MCF 10A (cell line): ENCODE data around the gene KCNK7. TPM values are rescaled to one million over a fixed set of nuclear protein-coding genes. Genes with fewer than 3 reads are reported as not detected.

Experiments
- BruUV-seq: library from RNA; stranded (reverse); fragments of 400-500 nt; replicated peaks from 2 replicates; lab custom pipeline; 2021; lab: Mats Ljungman, UMichigan
- CTCF ChIA-PET: fragments of 300-600 bp; sonication (Branson Sonifier 250); formaldehyde crosslinking; extraction: SDS; loops from one replicate; lab custom pipeline; 2021; ENCODE audit warnings: antibody characterized with exemption, inconsistent platforms; lab: Yijun Ruan, JAX
- POLR2A ChIA-PET: fragments of 300-600, 350-650 bp; sonication (Branson Sonifier 250); formaldehyde crosslinking; extraction: SDS; loops from one replicate; lab custom pipeline; 2020; ENCODE audit warnings: antibody characterized with exemption, inconsistent platforms; lab: Yijun Ruan, JAX
- DNase-seq: peaks from one replicate; pipeline ENCODE4 v3.0.0-alpha.2; 2018; ENCODE audit not compliant: unreplicated experiment
- H3K27ac Mint-ChIP-seq: one replicate; pipeline ENCODE4 v1.8.0; 2022; ENCODE audit warnings: mild to moderate bottlenecking, low read depth, mixed read lengths; ENCODE audit not compliant: unreplicated experiment
- H3K27me3 Mint-ChIP-seq: one replicate; pipeline ENCODE4 v1.8.0; 2022; ENCODE audit warnings: mixed read lengths; ENCODE audit not compliant: insufficient read depth, unreplicated experiment
- H3K36me3 Mint-ChIP-seq: one replicate; pipeline ENCODE4 v1.8.0; 2022; ENCODE audit warnings: mild to moderate bottlenecking, moderate library complexity, mixed read lengths; ENCODE audit not compliant: insufficient read depth, unreplicated experiment
- H3K4me1 Mint-ChIP-seq: one replicate; pipeline ENCODE4 v1.8.0; 2022; ENCODE audit warnings: mixed read lengths; ENCODE audit not compliant: insufficient read depth, unreplicated experiment
- H3K4me3 Mint-ChIP-seq: one replicate; pipeline ENCODE4 v1.8.0; 2022; ENCODE audit warnings: mild to moderate bottlenecking, moderate library complexity, mixed read lengths; ENCODE audit not compliant: unreplicated experiment
- H3K9me3 Mint-ChIP-seq: one replicate; pipeline ENCODE4 v1.8.0; 2022; ENCODE audit warnings: mixed read lengths; ENCODE audit not compliant: unreplicated experiment
- CTCF ChIP-seq: fragments of 200-600 bp; IDR thresholded peaks from one replicate; pipeline ENCODE4 v1.8.0; 2022; ENCODE audit warnings: antibody characterized with exemption, mild to moderate bottlenecking; ENCODE audit not compliant: unreplicated experiment
- intact Hi-C: fragments of 100-400 bp; cut with micrococcal nuclease; formaldehyde crosslinking; loops from 2 replicates; pipeline ENCODE4 v1.14.1; 2022
- microRNA-seq: library from miRNA; unstranded; fragments of <30 nt; microRNA quantifications from one replicate; pipeline ENCODE4 v1.2.0, GENCODE V29; 2022
- total RNA-seq: library from RNA; stranded (reverse); gene quantifications from 2 replicates; pipeline ENCODE4 v1.2.3, GENCODE V29; 2022

Gene KCNK7
- total RNA-seq, 1 experiment from 2014 or later, result not detected

- intact Hi-C loops, result no loop called here
- no peak for DNase-seq
- TF ChIP-seq CTCF, result no peak
- H3K4me1 Mint-ChIP-seq, result peaks cover 10% of the 10 kb centered on the region
- BruUV-seq, result no TSS peak
- no peaks in the 10 kb centered on the region for H3K9me3 Mint-ChIP-seq
- no peaks in the 10 kb centered on the region for H3K36me3 Mint-ChIP-seq
- ChIA-PET POLR2A (interaction anchor here (0.6 to 1.6 kb wide), 3 partner anchors 24 to 46 kb away, joined by 3 to 6 read pairs (median 3); partner anchors contain the start of gene ZNRD2), CTCF (interaction anchor here (0.6 to 1.7 kb wide), 2 partner anchors 26 to 46 kb away, joined by 4 read pairs; no protein-coding TSS in a partner anchor)
- H3K4me3 Mint-ChIP-seq, result peak overlapping the region; percentile 42
- H3K27ac Mint-ChIP-seq, result no peak overlapping the region
- H3K27me3 Mint-ChIP-seq, result no peaks in the 10 kb centered on the region
Observed at GRCh38 chr11:65545853-65546216, 49.8 kb downstream of the KCNK7 start.

Small RNA genes lying within 50 kb of the gene (microRNA-seq; reads per million reads assigned to microRNA genes)
- 1.3 reads per million, percentile 3 among the genes with 10 or more reads in this experiment for gene MIR4690

Other genes starting within 250 kb of the KCNK7 start
- gene TIGD3, start 241.0 kb downstream of the KCNK7 start, total RNA-seq, result 0.14 TPM in 1 of 2 replicates, not detected in the other
- 3.9 and 4.9 TPM in 2 replicates for gene SLC25A45, start 213.2 kb downstream of the KCNK7 start, total RNA-seq
- gene FRMD8, start 209.2 kb downstream of the KCNK7 start, total RNA-seq, result 18.9 and 21.7 TPM in 2 replicates
- 1,026 and 1,292 TPM in 2 replicates for gene NEAT1, start 173.0 kb downstream of the KCNK7 start, total RNA-seq
- gene MALAT1, start 96.8 kb downstream of the KCNK7 start, total RNA-seq, result 10,851 and 12,068 TPM in 2 replicates
- 70.9 and 75.5 TPM in 2 replicates for gene SCYL1, start 70.7 kb downstream of the KCNK7 start, total RNA-seq
- 10.6 and 11.0 TPM in 2 replicates for gene LTBP3, start 37.4 kb downstream of the KCNK7 start, total RNA-seq
- 65.4 and 68.5 TPM in 2 replicates for gene ZNRD2, start 25.3 kb downstream of the KCNK7 start, total RNA-seq
- 16.7 and 21.6 TPM in 2 replicates for gene FAM89B, start 23.3 kb downstream of the KCNK7 start, total RNA-seq
- gene EHBP1L1, start 19.7 kb downstream of the KCNK7 start, total RNA-seq, result 31.3 and 40.6 TPM in 2 replicates
- gene MAP3K11, start 18.4 kb upstream of the KCNK7 start, total RNA-seq, result 35.2 and 39.7 TPM in 2 replicates
- gene PCNX3, start 20.0 kb upstream of the KCNK7 start, total RNA-seq, result 40.9 and 45.8 TPM in 2 replicates
- gene SIPA1, start 42.3 kb upstream of the KCNK7 start, total RNA-seq, result 4.9 TPM in 2 replicates
- gene RELA, start 67.1 kb upstream of the KCNK7 start, total RNA-seq, result 82.1 and 83.0 TPM in 2 replicates
- 37.6 and 48.1 TPM in 2 replicates for gene KAT5, start 116.5 kb upstream of the KCNK7 start, total RNA-seq
- 27.4 and 35.7 TPM in 2 replicates for gene RNASEH2C, start 125.0 kb upstream of the KCNK7 start, total RNA-seq
- 12.9 and 14.4 TPM in 2 replicates for gene AP5B1, start 185.2 kb upstream of the KCNK7 start, total RNA-seq
- not detected in 2 replicates for gene OVOL1, start 191.3 kb upstream of the KCNK7 start, total RNA-seq
- not detected in 2 replicates for gene SNX32, start 238.2 kb upstream of the KCNK7 start, total RNA-seq